RPMI8226 (cell line): ENCODE data around the gene PCBP2.

Source experiments
- DNase-seq: peaks from one replicate; pipeline ENCODE4 v3.0.0-alpha.2; 2015

The PCBP2 gene

DNA sequence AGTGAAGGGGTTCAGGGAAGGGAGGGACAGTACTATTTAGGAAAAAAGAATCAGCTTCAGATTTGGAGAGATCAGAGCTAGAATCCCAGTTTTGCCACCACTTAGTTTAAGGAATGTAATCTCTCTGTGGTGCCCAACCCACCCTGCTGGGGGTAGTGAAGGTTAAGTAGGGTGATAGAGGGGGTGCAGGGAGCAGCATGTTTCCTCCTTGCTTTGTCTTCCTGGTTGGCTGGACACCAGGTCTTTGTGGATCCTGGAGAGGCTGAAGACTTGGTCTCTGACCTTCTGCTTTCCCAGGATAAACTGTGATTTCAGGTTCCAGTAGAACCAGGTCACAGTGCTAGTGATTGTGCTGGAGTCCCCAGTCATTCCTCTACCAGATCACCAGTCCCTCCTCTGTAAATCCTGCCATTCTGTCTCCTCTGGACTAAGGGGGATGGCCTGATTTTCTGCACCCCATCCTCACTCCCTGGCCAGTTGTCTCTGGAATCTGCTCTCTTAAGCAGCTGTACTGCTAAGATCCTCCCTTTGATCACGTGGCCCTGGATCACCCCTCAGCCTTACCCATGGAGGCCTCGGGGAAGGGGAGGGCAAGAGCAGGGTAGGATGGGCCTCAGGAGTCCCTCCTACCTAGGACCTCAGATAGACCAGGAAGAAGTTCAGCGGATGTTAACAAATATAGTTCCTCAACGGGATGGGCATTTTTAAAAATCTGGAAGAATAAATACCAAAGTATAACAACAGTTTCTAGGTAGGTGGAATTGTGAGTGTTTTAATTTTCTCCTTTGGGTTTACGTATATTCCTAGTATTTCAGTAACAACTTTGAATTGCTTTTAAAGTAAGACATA, 44.2 kb downstream of the PCBP2 start:
- no peak for DNase-seq

DNA sequence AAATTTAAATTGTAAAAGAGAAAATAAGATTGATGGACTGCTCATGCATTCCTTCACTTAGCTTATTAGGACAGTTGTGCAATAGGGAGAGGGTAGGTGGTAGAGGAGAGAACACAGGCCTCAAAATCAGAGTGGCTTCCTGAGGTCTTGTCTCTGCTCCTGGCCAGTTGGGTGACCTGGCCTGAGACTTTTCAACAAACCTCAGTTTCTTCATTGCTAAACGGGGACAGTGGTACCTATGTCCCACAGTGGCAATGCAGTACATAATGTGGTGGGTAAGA, 44.8 kb downstream of the PCBP2 start:
- no peak for DNase-seq

- DNase-seq, result no peak
Observed at GRCh38 chr12:53497461-53497860, 45.6 kb downstream of the PCBP2 start.

GRCh38 chr12:53498235-53498630, 46.3 kb downstream of the PCBP2 start:
- no peak for DNase-seq

DNA sequence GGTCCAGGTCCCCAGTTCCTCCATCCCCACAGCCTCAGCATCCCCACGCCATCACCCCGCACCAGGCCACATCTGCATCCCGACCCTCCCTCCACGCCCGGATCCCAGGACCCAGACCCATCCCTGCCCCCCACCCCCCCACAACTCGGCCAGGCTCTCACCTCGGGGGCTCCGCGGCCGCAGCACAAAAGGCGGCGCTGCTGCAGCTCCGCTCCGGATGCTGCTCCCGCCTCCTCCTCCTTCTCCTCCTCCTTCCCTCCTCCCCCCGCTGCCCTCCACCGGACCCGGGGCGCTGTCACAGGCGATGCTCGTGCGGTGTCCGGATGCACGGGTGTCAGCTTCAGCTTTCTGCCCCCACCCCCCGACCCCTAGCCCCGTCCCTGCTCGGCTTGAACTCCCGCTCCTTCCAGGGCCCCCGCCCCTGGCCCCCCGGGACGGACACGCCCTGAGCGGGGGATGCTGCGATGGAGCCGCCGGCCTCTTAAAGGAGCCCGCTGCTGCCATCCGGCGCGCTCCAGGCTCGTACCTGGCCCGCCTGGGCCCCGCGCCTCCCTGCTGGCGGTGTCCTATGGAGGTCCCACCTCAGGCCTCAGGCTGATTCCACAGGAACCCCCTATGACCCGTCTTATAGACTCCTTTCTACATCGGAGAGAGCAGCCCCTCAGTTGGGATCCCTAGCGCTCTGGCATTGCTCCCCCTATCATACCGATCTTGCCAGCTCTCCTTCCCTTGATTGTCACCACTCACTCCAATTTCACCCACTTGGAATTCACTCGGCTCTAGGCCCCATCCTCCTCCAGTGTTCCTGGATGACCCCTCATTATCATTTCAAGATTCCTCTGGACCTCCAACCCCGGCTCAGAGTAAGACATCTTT, 47.6 kb downstream of the PCBP2 start, which contains the start of gene MAP3K12:
Gene MAP3K12, minus strand, starts transcription at position 193 of the 876 bp plus-strand sequence. CDS start 12,067 bp downstream, outside the sequence.
- DNase-seq, result peak; percentile 69

DNA sequence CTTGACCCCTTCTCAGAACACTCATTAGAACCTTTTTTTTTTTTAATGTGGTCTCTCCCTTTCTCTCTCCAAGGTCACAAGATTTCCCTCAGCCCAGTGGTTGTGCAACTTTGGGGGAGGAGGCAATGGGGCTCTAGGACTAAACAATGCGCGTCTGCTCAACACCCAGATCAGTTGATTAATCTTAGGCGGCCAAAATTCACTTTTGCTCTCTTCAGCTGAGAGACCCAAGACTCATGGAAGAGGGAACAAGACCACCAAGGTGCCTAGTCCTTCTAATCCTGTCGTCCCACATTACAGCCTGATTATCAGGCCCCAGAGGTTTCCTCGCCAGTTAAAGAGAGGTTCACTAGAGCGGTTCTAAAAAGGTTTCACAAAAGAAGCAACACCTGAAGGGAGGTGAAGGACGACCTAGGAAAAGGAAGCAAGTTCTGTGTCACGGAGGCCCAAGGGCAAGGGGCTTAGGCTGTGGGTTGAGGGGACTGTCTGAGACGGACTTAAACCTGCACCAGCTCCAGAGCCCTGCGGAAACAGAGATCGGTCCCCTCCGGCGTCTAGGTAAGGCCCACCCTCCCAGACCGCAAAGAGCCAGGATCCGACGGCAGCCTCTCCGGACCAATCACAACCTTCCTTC, 48.4 kb downstream of the PCBP2 start:
- peak; percentile 20 for DNase-seq

DNA sequence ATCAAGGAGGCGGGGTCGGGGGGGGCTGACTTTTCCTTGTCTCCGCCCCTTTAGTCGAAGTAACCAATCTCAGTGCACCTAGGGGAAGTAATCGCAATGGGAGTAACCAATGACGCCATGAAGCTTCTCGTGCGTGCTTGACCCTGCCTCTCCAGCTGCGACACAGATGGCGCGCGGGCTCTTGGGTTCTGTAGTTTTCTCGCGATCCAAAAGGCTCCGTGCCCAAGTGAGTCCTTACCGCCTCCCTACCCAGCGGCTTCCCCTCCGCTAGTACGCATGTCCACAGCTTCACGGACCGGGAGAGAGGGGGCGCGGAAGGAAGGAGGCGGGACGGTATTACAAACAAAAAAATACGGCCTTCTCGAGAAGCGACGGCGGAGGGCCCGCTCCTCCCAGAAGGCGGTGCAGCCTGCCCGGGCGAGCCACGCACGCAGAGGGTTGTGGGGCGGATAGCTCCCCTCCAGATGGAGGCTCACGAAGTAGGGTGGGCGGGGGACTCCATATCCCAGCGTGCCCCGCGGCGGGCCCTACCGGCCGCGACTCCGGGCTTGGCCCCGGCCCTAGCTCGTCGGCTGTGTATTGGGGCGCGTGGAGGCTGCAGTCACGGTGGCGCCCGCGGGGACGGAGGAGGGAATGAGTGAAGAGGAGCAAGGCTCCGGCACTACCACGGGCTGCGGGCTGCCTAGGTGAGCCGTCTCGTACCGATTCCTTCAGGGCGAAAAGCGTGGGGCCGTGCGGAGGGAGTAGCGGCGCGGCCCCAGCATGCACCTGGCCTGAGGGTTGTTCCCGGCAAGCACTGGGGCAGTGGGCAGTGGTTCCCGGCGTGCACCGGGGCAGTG, 49.1 kb downstream of the PCBP2 start, which contains the start of gene TARBP2:
Gene TARBP2, plus strand, starts transcription at position 508 of the 839 bp plus-strand sequence. Its CDS starts 126 bp downstream, at position 634.
- peak; percentile 98 for DNase-seq

DNA sequence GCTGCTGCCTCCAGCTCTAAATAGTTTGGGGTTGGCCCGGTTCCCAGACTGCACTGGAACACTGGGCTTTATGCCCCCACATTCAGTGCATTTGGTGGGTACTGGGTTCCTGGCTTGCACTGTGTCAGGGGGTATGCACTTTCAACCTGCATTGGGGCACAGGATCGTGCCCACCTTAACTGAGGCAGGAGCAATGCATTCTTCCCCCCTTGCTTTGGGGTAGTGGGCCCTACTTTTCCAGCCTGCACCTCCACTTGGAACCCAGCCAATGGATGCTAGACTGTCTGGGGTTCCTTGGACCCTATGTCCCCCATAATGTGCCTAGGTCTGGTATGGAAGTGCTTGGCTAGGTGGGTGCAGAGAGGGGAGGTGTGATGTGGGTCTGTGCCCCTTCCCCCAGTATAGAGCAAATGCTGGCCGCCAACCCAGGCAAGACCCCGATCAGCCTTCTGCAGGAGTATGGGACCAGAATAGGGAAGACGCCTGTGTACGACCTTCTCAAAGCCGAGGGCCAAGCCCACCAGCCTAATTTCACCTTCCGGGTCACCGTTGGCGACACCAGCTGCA, 49.8 kb downstream of the PCBP2 start:
- no peak for DNase-seq

DNA sequence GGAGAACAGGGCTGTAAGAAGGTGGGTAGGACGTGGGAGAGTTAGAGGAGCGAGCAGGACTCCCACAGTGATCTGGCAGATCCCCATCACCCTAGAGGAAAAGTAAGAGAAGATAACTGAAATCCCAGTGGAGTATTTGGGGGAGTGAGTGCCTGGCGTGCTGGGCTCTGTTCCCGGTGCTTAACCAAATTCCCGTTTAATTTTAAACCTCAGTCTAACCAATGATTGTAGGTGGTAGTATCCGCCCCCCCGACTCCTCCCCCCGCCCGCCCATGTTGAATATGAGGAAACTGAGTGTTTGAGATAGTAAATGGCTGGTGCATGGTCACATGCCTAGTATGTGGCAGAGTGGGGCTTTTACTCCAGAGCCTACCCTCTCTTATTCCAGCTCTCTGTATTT, 50.4 kb downstream of the PCBP2 start:
- DNase-seq, result no peak

GRCh38 chr12:53502983-53503728, 51.3 kb downstream of the PCBP2 start:
- no peak for DNase-seq

GRCh38 chr12:53504004-53504920, 52.4 kb downstream of the PCBP2 start:
- no peak for DNase-seq

GRCh38 chr12:53505086-53505485, 53.2 kb downstream of the PCBP2 start:
- DNase-seq, result no peak

DNA sequence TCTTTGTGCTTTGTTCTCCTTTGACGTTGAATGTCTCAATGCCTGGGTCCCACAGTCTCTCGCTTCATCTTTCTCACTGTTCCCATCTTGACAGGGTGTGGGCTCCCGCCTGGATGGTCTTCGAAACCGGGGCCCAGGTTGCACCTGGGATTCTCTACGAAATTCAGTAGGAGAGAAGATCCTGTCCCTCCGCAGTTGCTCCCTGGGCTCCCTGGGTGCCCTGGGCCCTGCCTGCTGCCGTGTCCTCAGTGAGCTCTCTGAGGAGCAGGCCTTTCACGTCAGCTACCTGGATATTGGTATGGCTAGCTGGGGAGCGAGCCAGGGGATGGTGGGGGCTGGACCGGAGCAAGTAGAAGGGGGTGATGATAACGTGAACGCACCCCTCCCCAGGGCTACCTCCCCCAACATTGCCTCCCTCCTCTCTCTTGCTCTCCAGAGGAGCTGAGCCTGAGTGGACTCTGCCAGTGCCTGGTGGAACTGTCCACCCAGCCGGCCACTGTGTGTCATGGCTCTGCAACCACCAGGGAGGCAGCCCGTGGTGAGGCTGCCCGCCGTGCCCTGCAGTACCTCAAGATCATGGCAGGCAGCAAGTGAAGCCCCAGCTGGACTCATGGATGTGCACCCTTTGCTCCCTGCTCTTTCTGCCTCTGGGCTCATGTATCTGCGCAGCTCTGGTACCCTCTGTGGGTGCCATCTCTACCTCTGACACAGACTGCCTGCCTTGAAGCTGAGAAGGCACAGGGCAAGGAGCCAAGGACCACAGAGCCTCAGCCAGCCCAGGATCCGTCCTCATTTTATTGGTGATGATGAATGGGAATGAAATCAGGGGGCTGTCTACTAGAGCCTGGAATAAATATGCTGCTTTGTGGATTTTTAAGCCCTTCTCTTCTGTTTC, 53.9 kb downstream of the PCBP2 start:
- no peak for DNase-seq

- no peak for DNase-seq
Observed at GRCh38 chr12:53506450-53506785, 54.5 kb downstream of the PCBP2 start.

DNA sequence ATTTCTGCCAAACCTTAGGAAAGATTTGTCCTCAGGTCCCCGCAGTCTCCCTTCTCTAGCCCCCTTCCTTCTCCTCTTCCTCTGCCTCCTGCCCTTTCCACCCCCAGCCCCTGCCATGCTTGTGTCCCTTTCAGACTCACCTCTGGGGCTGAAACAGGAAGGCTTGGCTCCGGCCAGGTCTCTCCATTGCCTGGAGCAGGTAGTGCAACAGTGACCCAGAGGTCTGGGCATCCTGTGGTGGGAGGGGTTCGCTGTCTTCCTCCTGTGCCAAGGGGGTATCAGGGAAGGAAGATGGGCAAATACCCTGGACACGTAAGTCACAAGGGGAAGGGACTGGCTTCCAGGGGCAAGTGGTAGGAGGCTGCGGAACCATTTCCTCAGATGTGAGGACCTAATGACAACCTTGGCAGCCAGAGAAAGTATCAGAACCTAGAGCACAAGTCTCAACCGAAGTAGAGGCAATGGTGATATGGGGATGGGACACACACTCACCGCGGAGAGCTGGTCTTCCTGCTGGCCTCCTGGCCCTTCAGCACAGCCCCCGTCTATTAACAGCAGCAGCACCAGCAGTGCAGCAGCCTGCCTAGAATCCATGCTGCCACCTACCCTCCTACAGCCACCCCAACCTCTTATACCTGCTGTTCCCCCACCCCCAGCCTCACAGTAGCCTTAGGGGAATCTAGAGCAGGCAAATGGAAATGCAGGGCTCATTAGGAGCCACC, 55.1 kb downstream of the PCBP2 start, which contains the start of gene NPFF:
Gene NPFF, minus strand, starts transcription at position 604 of the 722 bp plus-strand sequence. Its CDS starts 10 bp downstream, at position 594.
- DNase-seq, result no peak

- no peak for DNase-seq
Observed at GRCh38 chr12:53507603-53507885, 55.6 kb downstream of the PCBP2 start.

DNA sequence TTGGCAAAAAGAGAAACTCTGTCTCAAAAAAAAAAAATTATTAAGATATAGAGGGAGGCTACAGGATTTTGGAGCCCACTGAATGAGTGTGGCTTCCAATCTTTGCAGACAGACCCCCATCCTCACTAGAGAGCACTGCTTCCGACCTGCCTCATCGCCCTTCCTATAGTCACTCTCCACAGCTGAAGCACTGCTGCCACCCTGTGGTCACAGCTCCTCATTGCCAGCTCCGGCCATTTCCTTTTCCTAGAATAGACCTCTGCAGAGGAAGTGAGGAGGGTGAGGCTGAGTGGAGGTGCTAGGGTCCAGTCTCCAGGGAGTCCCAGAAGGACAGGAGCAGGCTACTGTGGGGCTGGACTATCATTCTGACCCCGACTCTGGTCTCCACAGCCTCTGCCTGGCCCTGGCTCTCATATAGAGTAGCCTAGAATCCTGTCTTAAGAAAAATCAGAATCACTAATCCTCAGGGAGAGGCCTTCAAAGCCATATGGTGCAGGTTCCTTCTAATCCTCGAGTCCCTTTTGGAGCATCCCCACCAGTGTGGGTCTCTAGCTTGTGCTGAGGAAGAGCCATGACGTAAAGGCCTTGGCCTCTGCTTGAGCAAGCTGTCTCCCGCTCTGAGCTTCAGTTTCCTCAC, 56.8 kb downstream of the PCBP2 start:
- peak; percentile 85 for DNase-seq

- DNase-seq, result no peak
Observed at GRCh38 chr12:53510181-53510812, 58.4 kb downstream of the PCBP2 start.
